CD8-positive, alpha-beta memory T cell (primary cell): ENCODE measurements around the gene DKC1. TPM values are rescaled to one million over a fixed set of nuclear protein-coding genes. Genes with fewer than 3 reads are reported as not detected.
"Not testable (repeated sequence)": the region's sequence is repeated elsewhere in the genome, so short reads cannot be mapped to it uniquely, and the experiment has no call there.

Experiments
- CTCF ChIA-PET: fragments of 350-600 bp; sonication (Branson Sonifier 250); formaldehyde crosslinking; loops from one replicate; lab custom pipeline; 2021; ENCODE audit warnings: antibody characterized with exemption; lab: Charles Lee
- POLR2A ChIA-PET: fragments of 350-600 bp; sonication (Branson Sonifier 250); formaldehyde crosslinking; loops from one replicate; lab custom pipeline; 2021; ENCODE audit warnings: antibody characterized with exemption; lab: Charles Lee
- DNase-seq, 5 donors: peaks; one replicate each; pipeline versions ENCODE4 v3.0.0 to v3.0.0-alpha.2; 2020 to 2022; ENCODE audit warnings: mixed read lengths in 1 of 5
- H3K27ac ChIP-seq: one replicate; pipeline ENCODE4 v1.7.0; 2013; ENCODE audit warnings: low read depth, mild to moderate bottlenecking, low read length, moderate library complexity
- H3K27me3 ChIP-seq: 2 replicates; pipeline ENCODE4 v1.7.0; 2013; ENCODE audit warnings: low read length, mild to moderate bottlenecking; ENCODE audit not compliant: insufficient read depth, poor library complexity, severe bottlenecking
- H3K36me3 ChIP-seq: 2 replicates; pipeline ENCODE4 v1.7.0; 2013; ENCODE audit warnings: mild to moderate bottlenecking, low read length, moderate library complexity; ENCODE audit not compliant: insufficient read depth
- H3K4me1 ChIP-seq: 2 replicates; pipeline ENCODE4 v1.7.0; 2013; ENCODE audit warnings: mild to moderate bottlenecking, low read length, moderate library complexity; ENCODE audit not compliant: insufficient read depth
- H3K4me3 ChIP-seq: 2 replicates; pipeline ENCODE4 v1.7.0; 2013; ENCODE audit warnings: mild to moderate bottlenecking, low read length
- H3K9me3 ChIP-seq: 2 replicates; pipeline ENCODE4 v1.7.0; 2013; ENCODE audit warnings: mild to moderate bottlenecking, low read length
- H3K27ac Mint-ChIP-seq, 8 donors: one replicate each; pipeline ENCODE4 v1.8.0; 2020 to 2021; ENCODE audit warnings: mixed read lengths in 8 of 8, mild to moderate bottlenecking in 6 of 8, inconsistent platforms in 3 of 8, moderate library complexity in 3 of 8
- H3K27me3 Mint-ChIP-seq, 2 donors: one replicate each; pipeline ENCODE4 v1.8.0; 2020 to 2021; ENCODE audit warnings: mixed read lengths in 2 of 2, mild to moderate bottlenecking in 1 of 2, moderate library complexity in 1 of 2
- H3K36me3 Mint-ChIP-seq, 3 donors: one replicate each; pipeline ENCODE4 v1.8.0; 2020 to 2021; ENCODE audit warnings: mixed read lengths in 3 of 3, inconsistent platforms in 1 of 3, mild to moderate bottlenecking in 1 of 3
- H3K4me1 Mint-ChIP-seq, 3 donors: one replicate each; pipeline ENCODE4 v1.8.0; 2020 to 2021; ENCODE audit warnings: mixed read lengths in 3 of 3, inconsistent platforms in 1 of 3, mild to moderate bottlenecking in 1 of 3
- H3K4me3 Mint-ChIP-seq, 7 donors: one replicate each; pipeline ENCODE4 v1.8.0; 2020 to 2021; ENCODE audit warnings: mixed read lengths in 7 of 7, mild to moderate bottlenecking in 6 of 7, moderate library complexity in 4 of 7, inconsistent platforms in 2 of 7
- H3K9me3 Mint-ChIP-seq, 5 donors: one replicate each; pipeline ENCODE4 v1.8.0; 2020 to 2022; ENCODE audit warnings: mixed read lengths in 5 of 5, mild to moderate bottlenecking in 3 of 5, moderate library complexity in 2 of 5, inconsistent platforms in 1 of 5
- polyA plus RNA-seq: library from polyadenylated mRNA; unstranded; fragments of 300-500 nt; fragmentation: Illumina TruSeq; gene quantifications from one replicate; pipeline ENCODE4 v1.2.3, GENCODE V29; 2021
- total RNA-seq, 2 experiments: library from RNA; stranded (reverse); gene quantifications; one replicate each; pipeline ENCODE4 v1.2.3, GENCODE V29; 2021

DKC1 gene
- total and polyA plus RNA-seq, 3 experiments from 2014 or later: 43.6 to 219 (median 214) TPM

GRCh38 chrX:154815274-154815818 lies 52.7 kb downstream of the DKC1 start:
- POLR2A ChIA-PET: no interaction called here
- H3K27me3 ChIP-seq: no peaks in the 10 kb centered on the region
- no peaks in the 10 kb centered on the region for H3K4me1 ChIP-seq
- no peak for DNase-seq
- CTCF ChIA-PET: no interaction called here
- peak overlapping the region; percentile 64 for H3K27ac ChIP-seq
- no peaks in the 10 kb centered on the region for H3K9me3 ChIP-seq
- Mint-ChIP-seq H3K36me3 (no peaks in the 10 kb centered on the region), H3K4me1 (peaks cover 0 to under 1% (median 0%) of the 10 kb centered on the region in 3 donors), H3K4me3 (no peak overlapping the region), H3K27ac (no peak overlapping the region), H3K27me3 (peaks cover 4 to 8% of the 10 kb centered on the region in 2 donors), H3K9me3 (no peaks in the 10 kb centered on the region)
- H3K4me3 ChIP-seq: no peak overlapping the region
- no peaks in the 10 kb centered on the region for H3K36me3 ChIP-seq

DNA sequence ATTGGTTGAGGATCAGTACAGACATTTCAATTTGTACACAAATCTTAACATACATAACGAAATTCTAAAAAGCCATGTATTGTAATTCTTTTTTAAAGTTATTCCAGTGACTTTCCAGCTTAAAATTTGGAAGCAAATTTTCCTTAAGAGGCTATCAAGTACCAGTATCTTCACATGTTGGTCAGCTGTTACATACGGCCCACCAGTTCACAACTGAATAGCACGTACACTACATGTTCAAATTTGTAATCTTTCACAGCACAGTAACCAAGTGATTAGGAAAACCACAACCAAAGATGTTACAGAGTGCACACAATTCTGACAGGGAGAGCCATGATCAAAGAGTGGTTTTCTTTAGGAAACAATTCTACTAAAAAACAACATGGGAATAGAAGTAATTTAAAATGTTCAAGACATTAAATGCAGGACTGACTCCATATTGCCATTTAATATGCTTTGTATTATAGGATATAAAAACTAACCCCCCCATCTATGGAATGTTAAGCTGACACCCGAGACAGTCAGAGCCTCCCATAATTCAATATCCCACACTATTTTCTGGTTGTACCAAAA lies 53.7 kb downstream of the DKC1 start:
- H3K27me3 Mint-ChIP-seq, H3K9me3 Mint-ChIP-seq, H3K9me3 ChIP-seq, H3K4me1 ChIP-seq, POLR2A ChIA-PET, H3K27ac Mint-ChIP-seq, CTCF ChIA-PET, H3K4me3 ChIP-seq, H3K4me3 Mint-ChIP-seq, DNase-seq, H3K36me3 ChIP-seq, H3K36me3 Mint-ChIP-seq, H3K4me1 Mint-ChIP-seq, H3K27me3 ChIP-seq: not testable (repeated sequence)
- peak overlapping the region; percentile 64 for H3K27ac ChIP-seq

DNA sequence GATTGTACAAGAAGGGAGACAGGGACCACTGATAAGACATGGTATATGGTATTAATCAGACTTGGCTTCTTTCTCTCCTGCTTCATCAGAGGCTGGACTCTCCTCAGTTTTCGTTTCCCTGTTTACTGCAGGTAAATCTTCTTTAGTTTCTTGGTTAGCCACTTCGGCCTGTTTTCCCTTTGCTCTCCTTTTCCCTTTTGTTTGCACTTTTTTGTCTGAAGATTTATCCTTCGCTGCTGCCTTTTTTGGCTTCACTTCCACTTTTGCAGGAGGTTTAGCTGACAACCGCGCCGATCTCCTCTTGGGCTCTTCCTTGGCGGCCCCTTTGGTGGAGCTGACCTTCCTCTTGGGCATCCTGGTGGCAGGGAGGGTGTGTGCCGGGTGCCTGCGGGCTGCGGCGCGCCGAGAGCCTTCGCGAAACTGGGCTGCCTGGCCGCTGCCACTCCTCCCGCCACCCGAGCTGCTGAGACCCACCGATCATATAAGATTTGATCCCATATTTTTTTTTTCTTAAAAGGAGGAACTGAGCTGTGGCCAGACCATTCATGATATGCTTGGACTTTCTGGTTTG lies 54.5 kb downstream of the DKC1 start:
- POLR2A ChIA-PET: not testable (repeated sequence)

GRCh38 chrX:154818916-154819770 lies 56.5 kb downstream of the DKC1 start:
- DNase-seq: no peak
- Mint-ChIP-seq H3K27me3 (peaks cover 2 to 3% of the 10 kb centered on the region in 2 donors), H3K27ac (no peak overlapping the region), H3K9me3 (no peaks in the 10 kb centered on the region), H3K4me3 (no peak overlapping the region), H3K4me1 (no peaks in the 10 kb centered on the region), H3K36me3 (no peaks in the 10 kb centered on the region)
- POLR2A ChIA-PET: no interaction called here
- no peaks in the 10 kb centered on the region for H3K36me3 ChIP-seq
- H3K4me1 ChIP-seq: no peaks in the 10 kb centered on the region
- CTCF ChIA-PET: no interaction called here
- H3K9me3 ChIP-seq: no peaks in the 10 kb centered on the region
- no peaks in the 10 kb centered on the region for H3K27me3 ChIP-seq
- H3K4me3 ChIP-seq: no peak overlapping the region
- H3K27ac ChIP-seq: peak overlapping the region; percentile 51

More for the DNA sequence above, 54.5 kb downstream of the DKC1 start:
- H3K36me3 ChIP-seq, H3K4me3 ChIP-seq, DNase-seq, H3K27ac Mint-ChIP-seq, CTCF ChIA-PET, H3K9me3 Mint-ChIP-seq, H3K27me3 Mint-ChIP-seq, H3K4me3 Mint-ChIP-seq, H3K9me3 ChIP-seq, H3K4me1 Mint-ChIP-seq, H3K27me3 ChIP-seq, H3K4me1 ChIP-seq, H3K36me3 Mint-ChIP-seq: not testable (repeated sequence)
- H3K27ac ChIP-seq: peak overlapping the region; percentile 51

DNA sequence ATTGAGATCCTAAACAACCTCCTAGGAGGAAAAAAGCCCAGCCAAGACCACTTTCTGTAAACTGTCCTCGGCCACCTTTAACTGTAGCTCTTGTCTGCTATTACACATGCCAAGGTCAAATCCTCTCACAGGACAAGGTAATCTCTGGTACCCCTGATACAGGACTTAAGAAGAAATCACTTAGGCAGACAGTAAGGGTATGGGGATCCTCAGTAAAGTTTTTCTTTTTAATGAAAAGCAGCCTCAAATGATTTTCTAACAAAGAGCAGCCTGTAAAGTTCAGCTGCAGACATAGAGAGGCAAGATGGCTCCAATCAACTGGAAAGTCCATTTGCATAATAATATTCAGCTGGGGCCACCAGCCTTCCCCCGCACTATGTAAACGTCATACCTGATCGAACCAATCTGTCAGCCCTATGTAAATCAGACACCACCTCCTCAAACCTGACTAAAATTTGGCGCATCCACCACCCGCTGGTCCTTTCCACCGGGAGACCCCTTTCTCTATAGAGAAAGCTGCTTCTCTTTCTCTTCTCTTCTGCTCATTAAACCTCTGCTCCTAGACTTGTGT lies 57.2 kb downstream of the DKC1 start:
- no peak for DNase-seq
- ChIA-PET CTCF (no interaction called here), POLR2A (no interaction called here)
- H3K36me3 ChIP-seq: no peaks in the 10 kb centered on the region
- no peaks in the 10 kb centered on the region for H3K9me3 ChIP-seq
- H3K4me3 Mint-ChIP-seq: no peak overlapping the region
- H3K27ac Mint-ChIP-seq: no peak overlapping the region
- no peaks in the 10 kb centered on the region for H3K4me1 ChIP-seq
- no peaks in the 10 kb centered on the region for H3K4me1 Mint-ChIP-seq
- H3K27me3 ChIP-seq: no peaks in the 10 kb centered on the region
- no peaks in the 10 kb centered on the region for H3K9me3 Mint-ChIP-seq
- peak overlapping the region; percentile 38 for H3K27ac ChIP-seq
- H3K27me3 Mint-ChIP-seq: peaks cover 2 to 3% of the 10 kb centered on the region in 2 donors
- no peaks in the 10 kb centered on the region for H3K36me3 Mint-ChIP-seq
- no peak overlapping the region for H3K4me3 ChIP-seq

DNA sequence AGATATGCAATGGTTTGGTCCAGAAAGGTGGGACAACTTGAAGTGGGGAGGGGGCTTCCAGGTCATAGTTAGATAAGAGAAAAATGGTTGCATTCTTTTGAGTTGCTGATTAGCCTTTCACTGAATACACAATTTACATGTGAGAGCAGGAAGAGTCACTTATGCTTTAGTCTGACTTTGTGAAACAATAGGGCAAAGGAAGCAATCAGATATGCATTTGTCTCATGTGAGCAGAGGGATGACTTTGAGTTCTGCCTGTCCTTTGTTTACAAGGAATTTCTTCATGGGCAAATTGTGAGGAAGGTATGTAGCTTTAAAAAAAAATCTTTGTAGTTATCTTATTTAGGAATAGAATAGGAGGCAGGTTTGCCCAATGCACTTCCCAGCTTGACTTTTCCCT lies 58.9 kb downstream of the DKC1 start:
- POLR2A ChIA-PET: no interaction called here
- Mint-ChIP-seq H3K27me3 (peaks cover 0 to 2% of the 10 kb centered on the region in 2 donors), H3K27ac (no peak overlapping the region), H3K36me3 (no peaks in the 10 kb centered on the region), H3K4me3 (no peak overlapping the region), H3K4me1 (no peaks in the 10 kb centered on the region), H3K9me3 (no peaks in the 10 kb centered on the region)
- DNase-seq: no peak
- CTCF ChIA-PET: no interaction called here
- Histone ChIP-seq H3K36me3 (no peaks in the 10 kb centered on the region), H3K27me3 (no peaks in the 10 kb centered on the region), H3K4me3 (no peak overlapping the region), H3K4me1 (no peaks in the 10 kb centered on the region), H3K9me3 (no peaks in the 10 kb centered on the region), H3K27ac (no peak overlapping the region)

DNA sequence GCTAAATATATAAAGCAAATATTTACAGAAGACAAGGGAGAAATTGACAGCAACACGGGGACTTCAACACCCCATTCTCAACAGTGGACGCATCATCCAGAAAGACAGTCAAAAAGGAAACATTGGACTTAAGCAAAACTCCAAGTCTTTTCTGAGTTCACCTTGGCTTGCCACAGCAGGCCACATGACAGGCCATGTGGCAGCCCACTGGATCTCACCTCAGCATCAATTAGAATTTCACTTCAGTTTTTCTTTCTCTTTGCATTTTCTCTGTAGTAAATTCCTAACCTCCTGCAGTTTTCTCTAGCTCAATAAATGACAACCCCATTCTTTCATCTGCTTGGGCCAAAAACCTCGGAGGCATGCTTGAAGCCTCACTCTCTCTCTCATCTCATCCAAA lies 59.4 kb downstream of the DKC1 start:
- no peak for DNase-seq
- H3K4me1 Mint-ChIP-seq: no peaks in the 10 kb centered on the region
- ChIA-PET POLR2A (no interaction called here), CTCF (no interaction called here)
- Histone ChIP-seq H3K27ac (no peak overlapping the region), H3K4me3 (no peak overlapping the region), H3K4me1 (no peaks in the 10 kb centered on the region), H3K9me3 (no peaks in the 10 kb centered on the region), H3K27me3 (no peaks in the 10 kb centered on the region), H3K36me3 (no peaks in the 10 kb centered on the region)
- no peak overlapping the region for H3K4me3 Mint-ChIP-seq
- no peak overlapping the region for H3K27ac Mint-ChIP-seq
- no peaks in the 10 kb centered on the region for H3K36me3 Mint-ChIP-seq
- no peaks in the 10 kb centered on the region for H3K9me3 Mint-ChIP-seq
- H3K27me3 Mint-ChIP-seq: peaks cover 0 to 2% of the 10 kb centered on the region in 2 donors

DNA sequence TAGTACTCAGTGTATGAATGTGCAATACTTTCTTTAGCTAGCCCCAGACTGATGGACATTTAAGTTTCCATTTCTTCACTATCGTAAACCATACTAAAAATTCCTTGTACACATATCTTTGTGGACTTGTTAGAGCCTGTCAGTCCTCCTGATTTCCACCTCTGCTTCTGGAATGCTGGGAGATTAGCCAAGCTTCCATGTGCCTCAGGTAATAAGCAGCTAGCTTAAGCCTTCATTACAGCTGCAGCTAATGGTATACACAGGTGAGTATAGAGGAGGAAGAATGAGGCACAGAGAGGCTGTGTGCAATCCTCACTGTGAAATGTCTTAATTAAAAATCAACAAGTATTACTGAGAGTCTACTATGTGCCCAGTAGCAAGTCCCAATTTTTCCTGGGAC lies 62.0 kb downstream of the DKC1 start:
- H3K4me3 Mint-ChIP-seq: no peak overlapping the region
- CTCF ChIA-PET: no interaction called here

More for the DNA sequence above, 62.0 kb downstream of the DKC1 start:
- H3K36me3 Mint-ChIP-seq: no peaks in the 10 kb centered on the region
- Histone ChIP-seq H3K4me3 (no peak overlapping the region), H3K36me3 (no peaks in the 10 kb centered on the region), H3K27ac (no peak overlapping the region), H3K27me3 (no peaks in the 10 kb centered on the region), H3K9me3 (no peaks in the 10 kb centered on the region), H3K4me1 (no peaks in the 10 kb centered on the region)
- POLR2A ChIA-PET: no interaction called here
- peaks cover 0 to 13% (median 6%) of the 10 kb centered on the region in 3 donors for H3K4me1 Mint-ChIP-seq
- DNase-seq: no peak
- H3K27ac Mint-ChIP-seq: no peak overlapping the region
- H3K9me3 Mint-ChIP-seq: peaks cover 0 to 1% (median 0%) of the 10 kb centered on the region in 5 donors
- H3K27me3 Mint-ChIP-seq: peaks cover 0 to 2% of the 10 kb centered on the region in 2 donors
